NCI-H1092 (cell line): ENCODE measurements around the gene KCNH1.

Source experiments
- DNase-seq: peaks from one replicate; lab custom pipeline; 2025; lab: John Stamatoyannopoulos, UW

KCNH1 gene

DNA sequence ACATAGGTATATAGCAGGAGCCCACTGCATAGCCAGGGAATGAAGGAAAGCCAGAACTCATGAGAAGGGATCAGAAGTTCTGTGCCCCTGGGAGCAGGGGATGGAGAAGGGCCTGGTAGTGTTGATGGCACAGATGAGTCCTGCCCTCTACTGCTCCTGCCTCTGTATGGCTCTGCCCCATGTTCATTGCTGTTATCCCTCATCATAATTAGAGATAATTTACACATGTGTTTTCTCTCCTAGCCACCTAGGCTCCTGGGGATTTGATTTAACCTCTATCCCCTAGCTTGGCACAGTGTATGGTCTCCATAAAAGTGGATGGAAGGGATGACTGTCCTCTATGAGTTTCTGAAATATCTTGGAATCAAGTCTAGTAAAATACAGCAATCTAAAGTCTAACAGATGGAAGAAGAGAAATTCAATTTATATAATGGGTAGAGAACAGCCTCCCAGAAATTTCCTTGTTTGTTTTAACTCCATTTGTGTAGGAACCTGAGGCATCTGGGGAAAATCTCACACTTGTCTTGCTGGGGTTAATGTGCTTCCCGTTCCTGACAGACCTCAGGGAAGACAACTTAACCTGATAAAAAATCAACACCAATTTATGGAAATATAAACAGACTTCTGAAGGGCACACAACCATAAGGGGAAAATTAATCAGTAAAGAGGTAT, 411.4 kb downstream of the KCNH1 start:
- DNase-seq, result no peak

DNA sequence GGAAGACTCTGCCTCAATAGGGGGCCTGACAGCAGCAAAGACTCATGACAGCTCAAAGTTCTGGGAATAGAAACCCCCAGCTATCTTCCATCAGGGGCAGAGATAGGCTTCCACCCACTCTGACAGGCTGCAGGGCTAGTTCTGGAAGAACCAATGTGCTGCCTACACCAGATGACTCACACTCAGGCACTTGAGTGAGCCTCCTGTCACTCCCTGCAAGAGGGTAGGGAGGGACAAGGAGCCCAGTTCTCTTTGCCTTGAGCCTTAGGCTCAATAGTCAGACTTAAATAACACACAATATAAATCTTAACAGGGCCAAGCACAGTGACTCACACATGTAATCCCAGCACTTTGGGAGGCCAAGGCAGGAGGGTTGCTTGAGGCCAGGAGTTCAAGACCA, 418.9 kb downstream of the KCNH1 start:
- DNase-seq, result no peak

DNA sequence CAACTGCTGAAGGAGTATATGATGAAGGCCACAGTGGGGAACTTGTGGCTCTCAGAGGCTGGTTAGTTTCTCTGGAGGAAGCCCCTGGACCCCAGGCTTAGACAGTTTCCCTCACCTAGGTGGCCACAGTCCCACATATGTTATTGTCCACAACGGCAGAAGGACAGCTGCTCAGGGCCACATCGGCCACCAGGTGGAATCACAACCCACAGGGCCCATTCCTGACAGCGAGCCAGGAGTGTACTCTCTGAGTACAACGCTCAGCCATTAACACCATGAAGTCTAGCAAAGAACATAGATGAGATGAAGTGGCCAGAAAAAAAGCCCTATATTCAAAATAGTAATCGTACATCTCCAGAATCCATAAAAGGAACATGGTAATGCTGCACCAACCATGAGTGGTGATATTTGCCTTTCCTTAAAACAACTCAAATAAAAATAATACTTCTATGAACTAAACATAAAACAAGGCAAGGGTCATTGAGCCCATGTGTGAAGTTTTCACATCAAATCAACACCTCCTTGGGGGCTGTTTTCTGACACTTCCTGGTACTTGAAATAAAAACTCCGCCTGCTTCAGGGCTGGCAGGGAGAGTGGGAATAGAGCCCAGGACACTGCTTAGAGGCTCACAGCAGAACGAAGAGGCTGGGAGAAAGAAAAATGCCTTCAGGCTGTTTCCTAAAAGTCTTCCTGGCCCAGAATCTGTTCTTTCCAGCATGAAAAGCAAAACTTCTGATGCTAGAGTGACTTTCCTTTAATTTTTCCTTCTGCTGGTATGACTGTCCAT, 421.9 kb downstream of the KCNH1 start:
- DNase-seq, result peak; percentile 19

- no peak for DNase-seq
Measured at GRCh38 chr1:210709701-210710100, 424.2 kb downstream of the KCNH1 start.

DNA sequence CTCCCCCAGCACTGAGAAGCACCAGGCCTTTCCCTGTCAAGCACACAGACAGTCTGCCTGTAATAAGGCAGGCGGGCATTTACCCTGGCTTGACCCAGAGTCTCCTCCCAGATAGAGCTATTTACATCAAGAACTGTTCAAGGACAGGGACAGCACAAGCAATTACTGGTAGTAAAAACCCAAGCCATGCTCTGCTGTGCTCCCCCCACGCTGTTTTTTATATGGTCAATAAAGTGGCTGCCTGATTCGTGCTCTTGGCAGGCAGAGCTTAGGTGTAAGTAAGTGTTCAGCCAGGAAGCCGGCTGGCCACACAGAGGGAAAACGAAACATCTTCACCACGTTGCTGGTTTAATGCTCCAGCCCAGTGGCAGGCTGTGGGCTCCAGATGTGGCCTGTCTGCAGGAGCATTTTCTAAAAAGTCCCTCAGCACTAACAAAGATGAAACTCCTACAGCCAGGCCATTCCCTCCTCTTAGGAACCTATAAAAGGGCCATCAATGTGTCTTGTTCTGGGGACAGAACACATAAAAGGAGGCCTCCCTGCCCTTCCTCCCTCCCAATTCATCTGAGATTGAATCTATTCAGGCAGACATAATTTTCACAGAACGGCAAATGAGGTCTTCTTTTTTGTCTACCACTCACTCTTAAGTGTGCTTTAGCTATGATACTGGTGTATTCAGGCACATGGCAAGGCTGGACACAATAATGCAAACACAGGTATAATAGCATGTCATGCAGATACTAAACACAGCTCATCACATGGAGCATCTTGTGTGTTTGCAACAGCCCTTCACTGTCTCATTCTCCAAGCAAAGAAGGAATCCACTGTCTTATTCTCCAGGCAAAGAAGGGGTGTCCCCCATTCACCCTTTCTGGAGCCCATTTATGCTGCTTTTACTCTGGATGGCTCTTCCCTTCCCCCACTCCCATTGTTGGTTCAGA, 426.4 kb downstream of the KCNH1 start:
- no peak for DNase-seq

GRCh38 chr1:210706246-210706645, 427.7 kb downstream of the KCNH1 start:
- DNase-seq, result no peak

DNA sequence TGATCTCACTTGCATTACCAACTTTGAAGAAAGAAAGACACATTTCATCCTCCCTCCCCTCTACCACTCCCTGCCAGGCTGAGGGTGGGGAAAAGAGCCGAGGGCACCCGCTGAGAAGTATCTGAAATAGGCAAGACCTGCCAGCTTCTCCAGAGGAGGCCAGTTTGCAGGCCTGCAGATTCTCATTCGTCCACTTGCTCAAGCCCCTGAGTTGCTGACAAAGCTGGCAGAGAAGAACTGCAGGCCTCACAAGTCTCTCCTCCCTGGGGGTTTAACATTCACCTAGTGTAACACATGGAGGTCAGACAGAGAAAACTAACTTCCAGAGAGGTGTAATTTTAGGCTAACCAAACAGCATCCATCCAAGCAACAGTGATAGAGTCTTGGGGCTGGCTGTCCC, 428.9 kb downstream of the KCNH1 start:
- no peak for DNase-seq

DNA sequence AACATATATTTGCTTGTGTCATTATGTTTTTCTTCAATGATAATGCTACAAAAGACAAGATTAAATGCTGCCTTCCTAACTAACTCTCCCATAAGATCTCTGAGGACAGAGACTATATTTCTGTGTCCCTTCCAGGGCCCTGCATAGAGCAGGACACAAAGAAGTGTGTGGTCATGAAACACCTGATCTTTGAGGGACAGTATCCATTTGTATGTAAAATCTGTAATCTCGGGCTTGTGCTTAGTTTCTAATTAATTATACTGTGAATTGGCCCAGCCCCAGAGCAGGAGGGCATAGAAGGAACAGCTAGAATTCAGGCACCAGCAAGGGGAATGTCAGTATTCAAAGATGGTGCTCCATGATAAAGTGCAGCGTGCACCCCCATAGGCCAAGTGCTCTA, 430.4 kb downstream of the KCNH1 start:
- DNase-seq, result no peak

- DNase-seq, result no peak
Measured at GRCh38 chr1:210702506-210702905, 431.4 kb downstream of the KCNH1 start.

GRCh38 chr1:210700511-210700910, 433.4 kb downstream of the KCNH1 start:
- no peak for DNase-seq

GRCh38 chr1:210700083-210700482, 433.9 kb downstream of the KCNH1 start:
- DNase-seq, result no peak

DNA sequence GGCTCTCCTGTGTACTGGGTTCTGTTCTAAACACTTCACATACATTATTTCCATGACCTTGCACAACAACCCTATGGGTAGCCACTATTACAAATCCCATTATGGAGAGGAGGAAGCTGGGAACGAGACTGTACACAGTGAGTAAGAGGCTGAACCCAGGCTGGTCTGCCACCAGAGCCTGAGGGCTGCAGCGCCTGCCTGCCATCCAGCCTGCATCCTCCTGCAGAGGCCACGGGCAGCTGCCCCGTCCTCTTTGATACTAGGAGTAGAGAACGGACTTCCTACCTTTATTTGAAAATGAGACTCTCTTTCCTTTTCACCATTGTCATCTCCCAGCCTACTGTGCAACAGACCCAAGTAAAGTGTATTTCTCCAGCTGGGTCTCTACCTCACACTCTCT, 435.3 kb downstream of the KCNH1 start:
- DNase-seq, result no peak

DNA sequence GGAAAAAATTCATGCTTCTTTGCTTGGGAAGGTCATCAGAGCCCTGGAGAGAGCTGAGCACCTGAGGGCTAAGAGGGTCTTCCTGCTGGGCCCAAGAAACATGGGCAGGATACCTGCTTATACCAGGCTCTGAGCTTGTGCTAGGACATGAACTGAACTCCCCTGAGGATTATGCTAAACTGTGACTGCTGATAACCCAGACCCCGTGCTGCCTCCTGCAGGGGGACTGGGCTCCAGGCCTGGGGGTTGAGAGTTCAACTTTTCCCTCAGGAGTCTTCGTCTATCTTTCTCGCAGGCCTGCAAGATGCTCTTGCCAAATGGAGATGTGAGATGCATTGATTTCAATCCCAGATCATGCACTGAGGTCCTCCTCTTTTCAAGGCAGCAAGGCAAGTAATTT, 436.8 kb downstream of the KCNH1 start:
- DNase-seq, result no peak

GRCh38 chr1:210696709-210697108, 437.2 kb downstream of the KCNH1 start:
- DNase-seq, result no peak

- no peak for DNase-seq
Measured at GRCh38 chr1:210695026-210695425, 438.9 kb downstream of the KCNH1 start.

- DNase-seq, result no peak
Measured at GRCh38 chr1:210692796-210693195, 441.2 kb downstream of the KCNH1 start.

DNA sequence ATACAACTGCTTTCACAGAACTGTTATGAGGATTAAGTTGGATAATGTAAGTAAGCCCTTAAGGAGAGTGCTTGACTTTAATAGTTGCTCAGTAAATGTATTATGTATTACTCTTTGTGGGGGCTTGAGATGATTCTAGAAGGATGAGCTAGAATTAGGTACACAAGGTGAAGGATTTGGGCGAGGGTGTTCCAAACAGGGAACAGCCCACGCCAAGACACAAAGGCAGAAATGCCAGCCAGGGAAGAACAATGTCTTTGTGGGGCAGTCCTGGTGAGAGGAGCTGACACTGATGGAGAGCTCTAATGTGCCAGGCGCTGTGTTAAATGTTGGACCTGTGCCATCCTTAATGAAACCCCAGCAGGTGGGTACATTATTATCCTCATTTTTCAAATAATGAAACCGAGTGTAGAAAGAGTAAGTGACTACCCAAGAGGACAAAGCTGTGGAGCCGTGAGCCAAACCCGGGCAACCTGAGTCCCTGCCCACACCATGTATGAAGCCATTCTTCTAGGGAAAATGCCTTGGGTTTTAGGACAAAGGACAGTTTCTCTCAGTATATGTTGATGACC, 442.8 kb downstream of the KCNH1 start:
- DNase-seq, result peak; percentile 62

DNA sequence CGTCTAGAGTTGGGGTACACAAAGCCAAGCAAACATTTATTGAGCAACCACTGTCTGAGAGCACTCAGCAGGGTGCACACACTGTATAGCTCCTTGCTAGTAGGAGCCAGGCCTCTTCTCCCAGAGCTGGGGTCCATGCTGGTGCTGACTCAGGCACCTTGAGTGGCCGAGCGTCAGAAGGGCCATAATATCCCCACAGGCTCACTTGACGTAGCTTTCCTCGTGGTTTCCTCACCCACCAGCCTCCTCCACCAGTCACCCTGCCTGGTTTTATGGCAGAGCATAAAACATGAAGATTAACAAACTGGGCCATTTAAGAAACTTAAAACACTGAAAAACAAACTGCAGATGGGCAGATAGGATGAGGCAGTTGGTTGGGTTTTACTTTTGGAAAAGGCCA, 443.7 kb downstream of the KCNH1 start:
- DNase-seq, result no peak

- DNase-seq, result no peak
Measured at GRCh38 chr1:210689826-210690225, 444.1 kb downstream of the KCNH1 start.

- no peak for DNase-seq
Measured at GRCh38 chr1:210688512-210689234, 445.3 kb downstream of the KCNH1 start.

DNA sequence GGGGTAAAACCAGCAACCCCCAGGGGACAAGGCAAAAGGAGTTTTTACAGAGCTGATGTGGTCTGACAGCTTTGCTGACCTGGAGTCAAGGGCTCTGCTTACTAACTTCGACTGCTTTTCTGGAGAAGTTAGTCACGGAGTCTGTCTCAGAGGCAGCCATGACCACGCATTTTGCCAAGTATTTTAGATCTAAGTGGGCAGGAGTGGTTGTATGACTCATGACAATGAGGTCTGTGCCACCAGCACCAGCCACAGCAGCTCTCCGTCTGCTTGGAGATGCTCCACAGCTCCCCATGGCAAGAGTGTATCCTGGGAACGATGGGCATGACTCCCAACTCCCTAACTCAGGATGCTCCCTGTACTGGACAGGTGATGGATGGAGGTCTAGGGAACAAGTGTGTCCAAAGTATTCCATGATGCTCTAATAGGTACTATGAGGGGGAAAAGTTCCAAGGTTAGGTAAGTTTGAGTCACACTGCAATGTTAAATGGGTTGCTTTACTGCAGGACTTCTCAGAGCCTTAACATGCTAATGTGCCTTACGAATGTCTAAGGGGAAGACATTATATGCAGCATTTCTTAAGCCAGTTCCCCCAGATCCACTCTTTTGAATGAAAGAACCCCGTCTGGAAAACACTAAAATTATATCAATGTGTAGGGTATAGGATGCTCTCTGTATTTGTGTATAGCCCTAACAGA, 446.2 kb downstream of the KCNH1 start:
- DNase-seq, result no peak
